ENCODE results near the gene TBC1D24.
"Not testable (repeated sequence)": the region's sequence is repeated elsewhere in the genome, so short reads cannot be mapped to it uniquely, and the experiment has no call there.

The TBC1D24 gene

GRCh38 chr16:2468725-2469398 is 6.1 kb upstream of the TBC1D24 start:
- peak in 32 of 58 donors; percentile 12 to 74 (median 46) for DNase-seq

DNA sequence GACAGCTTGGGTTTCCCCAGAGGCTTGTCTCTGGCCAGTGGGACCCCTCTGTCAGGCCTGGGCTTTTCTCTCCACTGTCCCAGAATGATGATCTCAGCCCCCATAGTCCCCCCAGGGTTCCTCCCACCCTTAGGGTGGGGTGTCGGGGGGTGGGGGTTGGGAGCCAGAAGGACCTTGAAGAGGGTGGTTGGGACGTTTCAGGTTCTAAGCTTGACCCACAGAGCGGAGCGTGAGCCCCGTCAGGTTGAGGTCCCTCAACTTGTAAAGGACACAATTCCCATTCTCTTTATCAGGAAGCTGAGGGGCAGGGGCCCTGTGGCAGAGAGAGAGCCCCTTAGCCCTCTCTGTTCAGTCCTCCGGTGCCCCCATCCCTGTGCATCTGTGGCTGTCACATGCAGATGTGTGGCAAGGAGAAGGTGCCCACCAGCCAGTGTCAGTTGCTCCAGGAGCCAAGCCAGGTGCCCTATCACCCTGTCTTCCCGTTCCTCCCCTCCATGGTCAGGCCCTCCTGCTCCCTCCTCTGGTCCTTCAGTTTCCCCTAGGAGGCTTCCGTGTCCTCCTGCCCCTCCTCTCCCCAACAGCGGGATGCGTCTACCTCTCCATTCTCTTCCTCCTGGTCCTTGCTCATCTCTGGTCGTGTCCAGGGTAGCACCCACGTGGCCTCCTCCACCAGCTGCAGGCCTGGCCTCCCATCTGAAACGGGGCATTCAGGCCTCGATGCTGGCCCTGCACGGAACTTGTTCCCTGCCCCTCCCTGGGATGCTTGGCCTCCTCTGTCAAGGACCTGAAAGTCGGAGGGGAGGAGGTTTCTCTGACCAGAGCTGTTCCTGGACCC is 5.3 kb upstream of the TBC1D24 start:
- DNase-seq: peak in 1 of 58 donors; percentile 27

DNA sequence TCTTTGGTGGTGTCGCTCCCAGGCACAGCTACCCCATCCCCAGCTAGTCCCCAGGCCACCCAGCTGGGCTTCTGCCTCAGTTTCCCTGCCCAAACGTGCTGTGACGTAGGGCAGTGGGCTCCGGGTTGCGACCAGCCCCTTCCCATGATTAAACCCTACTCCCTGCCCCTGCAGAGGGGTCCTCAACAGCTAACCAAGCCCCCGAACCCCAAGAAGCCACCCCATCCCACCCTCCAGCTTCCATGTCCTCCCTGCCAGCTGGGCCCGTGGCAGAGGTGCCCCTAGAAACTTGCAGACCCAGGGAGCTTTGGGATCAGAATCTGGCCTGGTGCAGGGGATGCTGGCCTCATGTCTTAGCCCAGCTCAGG is 4.7 kb upstream of the TBC1D24 start:
- no peak for DNase-seq

- DNase-seq: peak in 3 of 58 donors; percentile 14 to 24 (median 18)
These were observed 4.3 kb upstream of the TBC1D24 start for GRCh38 chr16:2470603-2471015.

DNA sequence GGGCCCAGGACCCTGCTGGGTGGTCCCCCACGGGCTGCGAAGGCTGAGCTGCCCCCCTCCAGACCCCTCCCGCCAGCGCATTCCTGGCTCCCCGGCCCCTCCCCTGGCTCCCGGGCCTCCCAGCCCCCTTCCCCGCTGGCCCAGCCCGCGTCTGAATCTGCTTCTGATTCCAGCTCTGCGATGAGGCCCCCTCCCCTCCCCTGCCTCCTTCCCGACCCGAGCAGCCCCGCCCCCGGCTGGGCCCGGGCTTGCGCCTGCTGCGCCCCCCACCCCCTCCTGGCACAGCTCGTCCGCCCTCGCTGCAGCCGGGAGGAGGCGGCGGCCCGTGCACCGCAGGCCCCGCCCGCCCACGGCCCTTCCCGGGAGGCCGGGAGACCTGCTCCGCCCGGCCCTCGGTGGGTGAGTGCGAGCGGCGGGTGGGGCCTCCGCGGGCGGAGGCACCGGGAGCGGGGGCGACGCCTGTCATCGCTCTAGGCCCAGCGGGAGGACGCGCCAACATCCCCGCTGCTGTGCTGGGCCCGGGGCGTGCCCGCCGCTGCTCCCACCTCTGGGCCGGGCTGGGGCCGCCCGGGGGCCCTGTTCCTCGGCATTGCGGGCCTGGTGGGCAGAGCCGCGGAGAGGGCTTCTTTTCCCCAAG is 3.8 kb upstream of the TBC1D24 start, which contains the start of gene NTN3:
TSS of gene NTN3 (plus strand) at position 282 of the 637 bp plus-strand sequence. CDS start 405 bp downstream, outside the sequence.
- DNase-seq: peak in 6 of 58 donors; percentile 15 to 58 (median 26)

DNA sequence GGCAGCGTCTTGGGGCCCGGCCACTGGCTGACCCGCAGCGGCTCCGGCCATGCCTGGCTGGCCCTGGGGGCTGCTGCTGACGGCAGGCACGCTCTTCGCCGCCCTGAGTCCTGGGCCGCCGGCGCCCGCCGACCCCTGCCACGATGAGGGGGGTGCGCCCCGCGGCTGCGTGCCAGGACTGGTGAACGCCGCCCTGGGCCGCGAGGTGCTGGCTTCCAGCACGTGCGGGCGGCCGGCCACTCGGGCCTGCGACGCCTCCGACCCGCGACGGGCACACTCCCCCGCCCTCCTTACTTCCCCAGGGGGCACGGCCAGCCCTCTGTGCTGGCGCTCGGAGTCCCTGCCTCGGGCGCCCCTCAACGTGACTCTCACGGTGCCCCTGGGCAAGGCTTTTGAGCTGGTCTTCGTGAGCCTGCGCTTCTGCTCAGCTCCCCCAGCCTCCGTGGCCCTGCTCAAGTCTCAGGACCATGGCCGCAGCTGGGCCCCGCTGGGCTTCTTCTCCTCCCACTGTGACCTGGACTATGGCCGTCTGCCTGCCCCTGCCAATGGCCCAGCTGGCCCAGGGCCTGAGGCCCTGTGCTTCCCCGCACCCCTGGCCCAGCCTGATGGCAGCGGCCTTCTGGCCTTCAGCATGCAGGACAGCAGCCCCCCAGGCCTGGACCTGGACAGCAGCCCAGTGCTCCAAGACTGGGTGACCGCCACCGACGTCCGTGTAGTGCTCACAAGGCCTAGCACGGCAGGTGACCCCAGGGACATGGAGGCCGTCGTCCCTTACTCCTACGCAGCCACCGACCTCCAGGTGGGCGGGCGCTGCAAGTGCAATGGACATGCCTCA is 3.1 kb upstream of the TBC1D24 start:
- peak in 6 of 58 donors; percentile 14 to 32 (median 19) for DNase-seq

- no peak for DNase-seq
These were observed 2.5 kb upstream of the TBC1D24 start for GRCh38 chr16:2472488-2472864.

DNA sequence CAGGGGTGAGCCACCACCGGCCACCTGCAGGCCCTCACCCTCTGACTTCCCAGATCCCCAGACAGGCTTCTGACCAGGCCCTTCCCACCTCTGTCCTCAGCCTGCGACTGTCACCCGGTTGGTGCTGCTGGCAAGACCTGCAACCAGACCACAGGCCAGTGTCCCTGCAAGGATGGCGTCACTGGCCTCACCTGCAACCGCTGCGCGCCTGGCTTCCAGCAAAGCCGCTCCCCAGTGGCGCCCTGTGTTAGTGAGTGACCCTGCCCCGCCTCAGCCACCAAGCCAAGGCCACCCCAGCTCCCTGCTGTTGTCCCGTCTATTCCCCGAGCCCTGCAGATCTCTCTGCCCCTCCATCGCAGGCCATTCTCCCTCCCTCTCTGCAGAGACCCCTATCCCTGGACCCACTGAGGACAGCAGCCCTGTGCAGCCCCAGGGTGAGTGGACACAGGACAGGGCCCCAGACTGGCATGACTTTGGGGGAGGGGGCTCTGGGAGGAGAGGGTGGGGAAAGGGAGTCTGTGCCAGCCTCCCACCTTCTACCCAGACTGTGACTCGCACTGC is 2.0 kb upstream of the TBC1D24 start:
- no peak for DNase-seq

DNA sequence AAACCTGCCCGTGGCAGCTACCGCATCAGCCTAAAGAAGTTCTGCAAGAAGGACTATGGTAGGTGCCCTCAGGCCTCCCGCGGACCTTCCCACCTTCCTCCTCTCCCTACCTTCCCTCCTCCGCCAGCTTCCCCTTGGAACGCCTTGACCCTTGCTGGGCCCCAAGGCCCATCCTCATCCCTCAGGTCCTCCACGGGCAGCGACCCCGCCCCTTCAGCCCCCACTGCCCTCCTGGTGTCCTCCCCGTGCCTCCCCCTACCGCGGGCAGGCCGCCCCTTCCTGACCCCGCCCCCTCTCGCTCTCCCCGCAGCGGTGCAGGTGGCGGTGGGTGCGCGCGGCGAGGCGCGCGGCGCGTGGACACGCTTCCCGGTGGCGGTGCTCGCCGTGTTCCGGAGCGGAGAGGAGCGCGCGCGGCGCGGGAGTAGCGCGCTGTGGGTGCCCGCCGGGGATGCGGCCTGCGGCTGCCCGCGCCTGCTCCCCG is 1.4 kb upstream of the TBC1D24 start:
- DNase-seq: peak in 3 of 58 donors; percentile 50 to 64 (median 64)

DNA sequence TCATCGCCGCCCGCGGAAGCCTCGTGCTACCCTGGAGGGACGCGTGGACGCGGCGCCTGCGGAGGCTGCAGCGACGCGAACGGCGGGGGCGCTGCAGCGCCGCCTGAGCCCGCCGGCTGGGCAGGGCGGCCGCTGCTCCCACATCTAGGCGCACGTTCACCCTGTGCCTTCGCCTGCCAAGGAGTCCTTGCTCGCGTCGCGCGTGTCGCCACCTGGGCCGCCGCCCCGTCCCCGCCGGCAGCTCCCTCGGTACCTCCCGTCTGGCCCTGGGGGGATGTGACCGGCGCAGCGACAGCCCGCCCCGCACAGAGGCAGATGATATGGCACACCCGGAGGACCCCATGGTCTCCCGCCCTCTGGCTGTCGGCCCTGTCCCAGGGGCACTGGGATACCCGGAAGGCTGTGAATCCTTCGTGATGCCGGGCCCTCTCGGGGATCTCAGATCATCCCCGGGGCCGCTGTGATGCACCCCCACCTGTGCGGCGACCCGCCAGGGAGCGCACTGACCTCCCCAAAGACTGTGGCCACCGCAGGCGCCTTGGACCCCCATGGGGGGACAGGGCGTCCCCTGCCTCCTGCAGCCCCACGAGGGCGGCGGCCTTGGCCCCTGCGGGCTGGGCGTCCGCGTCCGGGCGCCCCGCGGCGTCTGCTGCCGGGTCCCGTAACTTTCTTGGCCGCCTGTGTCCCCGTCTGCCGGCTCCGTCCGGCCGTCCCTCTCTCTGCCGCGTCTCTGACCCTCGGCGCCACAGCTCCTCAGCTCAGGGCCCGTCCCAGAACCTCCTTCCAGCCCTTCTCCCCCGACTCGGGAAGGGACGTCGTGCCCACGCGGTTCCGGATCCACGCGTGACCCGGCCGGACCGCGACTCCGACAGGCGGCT is 689 bp upstream of the TBC1D24 start:
- peak in 41 of 58 donors; percentile 15 to 64 (median 44) for DNase-seq

DNA sequence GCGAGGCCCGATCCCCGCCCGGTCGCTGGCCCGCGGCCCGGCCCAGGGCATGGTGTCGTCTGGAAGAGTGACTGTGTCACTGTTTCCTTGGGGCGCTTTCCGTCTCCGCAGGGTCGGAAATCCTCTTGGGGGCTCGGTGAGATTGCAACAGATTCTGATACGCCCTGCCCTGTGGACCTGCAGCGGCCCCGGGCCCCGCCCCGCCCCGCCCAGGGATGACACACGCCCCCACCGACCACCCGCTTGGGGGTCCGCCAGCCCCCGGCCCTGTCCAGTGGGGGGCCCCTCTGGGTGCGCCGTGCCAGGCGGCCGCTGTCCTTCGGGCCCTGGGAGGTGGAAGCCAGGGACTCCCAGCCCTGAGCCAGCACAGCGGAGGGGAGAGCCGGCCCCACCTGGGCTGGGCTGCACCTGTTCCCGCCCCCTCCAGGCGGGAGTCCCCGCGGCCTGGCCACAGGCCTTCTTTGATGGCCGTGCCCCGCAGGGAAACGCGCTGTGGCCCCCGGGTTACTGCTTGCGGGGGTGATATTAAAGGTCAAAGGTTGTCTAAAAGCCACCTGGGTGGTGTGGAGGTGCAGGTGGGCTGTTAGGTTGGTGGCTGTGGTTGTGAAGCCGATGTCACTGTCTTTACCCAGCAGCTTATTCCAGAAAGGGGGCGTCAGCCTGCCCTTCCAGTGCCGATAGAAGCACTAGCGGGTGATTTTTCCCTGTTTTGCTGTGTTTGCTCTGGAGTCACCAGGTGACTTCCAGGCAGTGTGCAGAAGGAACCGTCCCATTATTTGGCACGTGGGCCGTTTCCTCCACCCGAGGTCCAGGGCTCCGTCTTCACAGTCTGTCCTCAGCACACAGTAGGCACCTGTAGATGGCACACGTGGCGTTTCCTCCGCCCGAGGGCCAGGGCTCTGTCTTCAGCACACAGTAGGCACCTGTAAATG is 752 bp downstream of the TBC1D24 start:
- DNase-seq: peak in 1 of 58 donors; percentile 53

DNA sequence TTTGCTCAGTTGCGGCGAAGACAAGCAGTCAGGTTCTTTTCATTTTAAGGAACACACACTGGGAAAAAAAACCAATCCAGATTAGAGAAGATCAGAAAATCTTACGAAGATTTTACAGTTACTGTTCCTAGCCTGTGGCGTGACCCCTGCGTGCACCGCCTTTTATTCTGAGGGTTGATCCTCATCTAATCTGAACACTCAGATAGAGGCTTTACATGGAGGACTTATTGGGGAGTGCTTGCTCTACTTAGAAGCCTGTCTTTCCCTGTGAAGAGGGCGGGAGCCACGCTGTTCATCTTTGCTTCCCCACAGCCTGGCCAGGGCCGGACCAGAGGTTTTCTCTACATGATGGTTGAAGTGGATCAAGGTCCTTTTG is 1.4 kb downstream of the TBC1D24 start:
- no peak for DNase-seq

- no peak for DNase-seq
These were observed 1.8 kb downstream of the TBC1D24 start for GRCh38 chr16:2476741-2477140.

DNA sequence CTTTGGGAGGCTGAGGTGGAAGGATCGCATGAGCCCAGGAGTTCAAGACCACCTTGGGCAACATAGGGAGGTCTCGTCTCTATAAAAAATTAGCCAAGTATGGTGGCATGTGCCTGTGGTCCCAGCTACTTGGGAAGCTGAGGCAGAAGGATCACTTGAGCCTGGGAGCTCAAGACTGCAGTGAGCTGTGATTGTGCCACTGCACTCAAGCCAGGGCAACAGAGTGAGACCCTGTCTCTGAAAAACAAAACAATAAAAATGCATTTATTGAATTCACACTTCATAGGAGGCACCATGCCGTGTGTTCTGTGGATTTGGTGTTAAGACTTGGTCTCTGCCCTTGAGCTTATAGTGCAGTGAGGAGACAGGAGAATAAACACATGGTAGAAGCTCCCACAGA is 2.4 kb downstream of the TBC1D24 start:
- DNase-seq: no peak

GRCh38 chr16:2478279-2478678 is 3.4 kb downstream of the TBC1D24 start:
- no peak for DNase-seq

DNA sequence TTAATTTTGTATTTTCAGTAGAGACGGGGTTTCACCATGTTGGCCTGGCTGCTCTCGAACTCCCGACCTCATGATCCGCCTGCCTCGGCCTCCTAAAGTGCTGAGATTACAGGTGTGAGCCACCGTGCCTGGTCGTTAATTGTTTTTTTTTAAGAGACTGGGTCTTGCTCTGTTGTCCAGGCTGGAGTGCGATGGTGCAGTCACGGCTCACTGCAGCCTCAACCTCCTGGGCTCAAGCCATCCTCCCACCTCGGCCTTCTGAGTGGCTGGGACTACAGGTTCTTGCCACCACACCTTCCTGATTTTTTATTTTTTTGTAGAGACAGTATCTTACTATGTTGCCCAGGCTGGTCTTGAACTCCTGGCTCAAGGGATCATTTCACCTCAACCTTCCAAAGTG is 5.1 kb downstream of the TBC1D24 start:
- DNase-seq: not testable (repeated sequence)

DNA sequence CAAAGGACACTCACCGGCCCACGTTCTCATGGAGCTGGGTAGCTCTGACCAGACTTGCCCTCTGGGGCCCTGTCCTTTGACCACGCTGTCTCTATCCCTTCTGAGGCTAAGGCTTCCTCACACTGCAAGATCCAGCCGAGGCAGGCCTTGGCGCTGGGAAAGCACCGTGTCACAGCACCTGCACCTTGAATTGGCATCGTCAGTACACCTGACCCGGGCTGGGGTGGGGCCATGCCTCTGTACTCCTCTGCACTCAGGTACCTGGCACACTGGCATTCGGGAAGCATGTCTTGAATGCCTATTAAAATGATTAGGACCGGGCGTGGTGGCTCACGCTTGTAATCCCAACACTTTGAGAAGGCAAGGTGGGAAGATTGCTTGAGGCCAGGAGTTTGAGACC is 6.0 kb downstream of the TBC1D24 start:
- no peak for DNase-seq

GRCh38 chr16:2481676-2482075 is 6.7 kb downstream of the TBC1D24 start:
- no peak for DNase-seq
